ES-I3 (cell line): ENCODE measurements around the gene RPTOR.

ENCODE experiments used
- H3K36me3 ChIP-seq: 2 replicates; pipeline ENCODE4 v1.6.1; 2013; ENCODE audit warnings: mild to moderate bottlenecking, low read length, control low read depth, moderate library complexity; ENCODE audit not compliant: insufficient read depth
- H3K4me1 ChIP-seq: 2 replicates; pipeline ENCODE4 v1.6.1; 2013; ENCODE audit warnings: mild to moderate bottlenecking, control low read depth, low read length; ENCODE audit not compliant: insufficient read depth
- H3K9ac ChIP-seq: 2 replicates; pipeline ENCODE4 v1.6.1; 2013; ENCODE audit warnings: low read depth, mild to moderate bottlenecking, low read length, moderate library complexity
- H3K9me3 ChIP-seq: 2 replicates; pipeline ENCODE4 v1.6.1; 2013; ENCODE audit warnings: mild to moderate bottlenecking, low read length, moderate library complexity; ENCODE audit not compliant: control insufficient read depth, insufficient read depth

RPTOR gene

DNA sequence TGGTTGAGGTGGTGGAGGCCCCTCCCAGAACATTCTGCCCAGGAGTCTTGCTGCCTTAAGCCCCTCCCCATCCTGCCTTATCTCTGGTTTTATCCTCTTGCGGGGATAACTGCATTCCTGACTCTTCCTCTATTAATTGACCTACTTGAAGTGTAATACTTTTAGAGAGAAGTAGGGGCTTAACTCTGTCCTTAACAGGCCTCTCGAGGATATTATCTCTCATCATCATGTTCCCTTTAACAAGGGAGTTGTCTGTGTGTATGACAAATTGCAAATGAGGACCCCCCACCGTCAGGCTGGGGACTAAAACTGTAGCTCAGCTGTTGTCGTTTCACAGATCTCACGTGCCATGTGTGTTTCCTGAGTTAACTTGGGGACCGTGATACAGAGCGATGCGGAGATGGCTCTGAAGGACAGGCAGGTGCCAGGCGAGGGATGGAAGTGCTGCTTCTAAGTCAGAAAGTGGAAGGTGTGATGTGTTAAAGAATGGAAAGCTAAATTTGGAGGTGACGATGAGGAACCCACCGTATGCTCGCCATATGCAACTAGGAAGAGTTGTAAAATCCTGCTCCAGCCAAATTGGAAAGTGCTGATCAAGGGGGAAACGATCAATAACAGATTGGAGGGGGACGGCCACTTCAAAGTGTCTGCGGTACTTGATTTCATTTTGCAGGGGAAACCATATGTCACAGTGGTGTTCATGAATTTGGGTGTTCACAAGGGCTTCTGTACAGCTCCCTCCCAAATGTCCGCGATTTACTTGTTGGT, 106.3 kb downstream of the RPTOR start:
- Histone ChIP-seq H3K4me1 (peaks cover 8% of the 10 kb centered on the region; the same call in 1 of the 2 replicates), H3K9ac (no peak overlapping the region), H3K9me3 (no peaks in the 10 kb centered on the region), H3K36me3 (no peaks in the 10 kb centered on the region; the same call in 1 of the 2 replicates)

DNA sequence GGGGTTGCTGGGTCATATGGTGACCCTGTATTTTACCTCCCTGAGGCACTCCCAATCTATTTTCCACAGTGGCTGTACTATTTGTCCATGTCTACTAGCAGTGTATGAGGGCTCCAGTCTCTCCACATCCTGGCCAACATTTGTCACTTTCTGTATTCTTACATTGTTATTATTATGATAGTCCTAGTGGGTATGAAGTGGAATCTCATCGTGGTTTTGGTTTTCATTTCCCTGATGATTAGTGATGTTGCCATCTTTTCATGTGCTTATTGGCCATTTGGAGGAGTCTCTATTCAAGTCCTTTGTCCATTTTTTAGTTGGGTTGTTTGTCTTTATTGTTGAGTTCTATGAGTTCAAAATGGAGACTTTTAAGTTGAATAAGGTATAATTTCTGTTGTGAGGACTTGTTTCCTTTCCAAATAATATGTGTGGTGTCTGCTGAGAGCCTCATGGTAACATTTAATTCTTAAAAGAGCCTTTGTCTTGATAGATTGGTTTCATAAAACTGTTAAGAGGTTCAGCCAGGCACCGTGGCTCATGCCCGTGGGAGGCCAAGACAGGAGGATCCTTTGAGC, 108.2 kb downstream of the RPTOR start:
- no peaks in the 10 kb centered on the region for H3K9me3 ChIP-seq
- no peak overlapping the region for H3K9ac ChIP-seq
- H3K36me3 ChIP-seq, result no peaks in the 10 kb centered on the region; the same call in 1 of the 2 replicates
- H3K4me1 ChIP-seq, result peaks cover 14% of the 10 kb centered on the region; the same call in 1 of the 2 replicates

DNA sequence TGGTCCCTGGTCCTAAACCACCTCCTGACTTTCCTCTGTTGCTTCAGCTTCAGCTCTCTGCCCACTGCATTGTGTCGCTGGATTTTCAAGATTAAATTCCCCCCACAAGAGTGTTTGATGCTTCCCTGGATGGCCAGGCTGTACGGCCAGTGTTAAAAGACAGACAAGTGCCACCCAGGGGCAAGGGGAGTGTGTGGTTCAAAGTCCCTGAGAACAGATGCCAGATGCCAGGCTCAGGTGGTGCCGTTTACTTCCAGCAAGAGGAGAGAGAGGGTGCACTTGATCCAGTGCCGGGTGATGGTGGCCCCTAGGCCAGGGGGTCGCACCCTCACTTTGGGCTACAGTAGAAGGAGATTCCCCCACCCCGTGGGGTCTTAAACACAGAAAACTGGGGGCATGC, 109.2 kb downstream of the RPTOR start:
- Histone ChIP-seq H3K4me1 (peaks cover 14% of the 10 kb centered on the region; the same call in 1 of the 2 replicates), H3K36me3 (no peaks in the 10 kb centered on the region; the same call in 1 of the 2 replicates), H3K9ac (no peak overlapping the region), H3K9me3 (no peaks in the 10 kb centered on the region)

- H3K9ac ChIP-seq, result no peak overlapping the region
- peaks cover 9% of the 10 kb centered on the region; the same call in 1 of the 2 replicates for H3K4me1 ChIP-seq
- no peaks in the 10 kb centered on the region; the same call in 1 of the 2 replicates for H3K36me3 ChIP-seq
- H3K9me3 ChIP-seq, result no peaks in the 10 kb centered on the region
These were observed 111.0 kb downstream of the RPTOR start for GRCh38 chr17:80655608-80656007.

- H3K4me1 ChIP-seq, result peaks cover 9% of the 10 kb centered on the region; the same call in 1 of the 2 replicates
- H3K9ac ChIP-seq, result no peak overlapping the region
- no peaks in the 10 kb centered on the region for H3K9me3 ChIP-seq
- no peaks in the 10 kb centered on the region; the same call in 1 of the 2 replicates for H3K36me3 ChIP-seq
These were observed 112.0 kb downstream of the RPTOR start for GRCh38 chr17:80656590-80656989.

DNA sequence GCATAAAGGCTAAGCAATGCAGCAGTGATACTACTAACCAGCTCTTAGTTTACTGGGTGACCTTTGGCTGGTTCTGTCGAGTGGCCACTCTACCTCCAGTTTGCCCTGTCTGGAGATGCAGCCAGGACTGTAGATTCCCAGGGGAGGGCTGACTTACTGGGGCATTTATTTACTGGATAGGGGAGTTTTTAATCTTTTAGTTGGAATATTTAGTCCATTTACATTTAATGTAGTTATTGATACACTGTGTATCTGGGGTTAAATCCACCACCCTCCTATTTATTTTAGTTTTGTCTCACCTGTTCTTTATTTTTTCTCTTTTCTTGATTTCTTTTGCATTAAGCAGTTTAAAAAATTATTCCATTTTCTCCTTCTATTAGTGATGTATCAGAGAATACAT, 112.9 kb downstream of the RPTOR start:
- H3K4me1 ChIP-seq, result peaks cover 9% of the 10 kb centered on the region; the same call in 1 of the 2 replicates
- no peaks in the 10 kb centered on the region; the same call in 1 of the 2 replicates for H3K36me3 ChIP-seq
- H3K9me3 ChIP-seq, result no peaks in the 10 kb centered on the region
- no peak overlapping the region for H3K9ac ChIP-seq

DNA sequence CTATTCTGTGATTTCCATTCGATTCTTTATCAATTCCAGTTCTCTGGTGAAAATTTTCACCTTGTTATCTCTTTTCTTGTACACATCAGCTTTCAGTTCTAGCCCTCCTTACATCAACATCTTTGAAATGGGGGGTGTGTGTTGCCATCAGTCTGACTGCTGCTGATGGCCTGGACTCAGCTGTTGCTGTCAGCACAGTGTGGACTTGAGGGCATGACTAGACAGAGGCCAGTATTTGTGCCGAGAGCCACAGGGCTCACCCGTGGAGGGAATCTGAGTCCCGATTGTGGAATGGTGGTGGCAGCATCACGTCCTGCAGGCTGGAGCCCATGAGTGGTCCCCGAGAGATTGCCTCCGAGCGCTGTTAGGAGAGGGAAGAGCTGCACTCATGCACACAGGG, 114.2 kb downstream of the RPTOR start:
- Histone ChIP-seq H3K4me1 (peaks cover 14% of the 10 kb centered on the region; the same call in 1 of the 2 replicates), H3K36me3 (no peaks in the 10 kb centered on the region), H3K9ac (no peak overlapping the region), H3K9me3 (no peaks in the 10 kb centered on the region)

DNA sequence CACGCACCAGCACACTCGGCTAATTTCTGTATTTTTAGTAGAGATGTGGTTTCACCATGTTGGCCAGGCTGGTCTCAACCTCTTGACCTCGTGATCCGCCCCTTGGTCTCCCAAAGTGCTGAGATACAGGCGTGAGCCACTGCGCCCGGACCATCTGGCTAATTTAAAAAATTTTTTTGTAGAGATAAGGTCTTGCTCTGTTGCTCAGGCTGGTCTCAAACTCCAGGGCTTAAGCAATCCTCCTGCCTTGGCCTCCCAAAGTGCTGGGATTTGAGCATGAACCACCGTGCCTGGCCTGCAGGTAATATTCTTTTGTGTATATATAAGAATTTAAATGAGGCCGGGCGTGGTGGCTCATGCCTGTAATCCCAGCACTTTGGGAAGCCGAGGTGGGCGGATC, 115.0 kb downstream of the RPTOR start:
- Histone ChIP-seq H3K9me3 (no peaks in the 10 kb centered on the region), H3K9ac (no peak overlapping the region), H3K36me3 (no peaks in the 10 kb centered on the region), H3K4me1 (peaks cover 22% of the 10 kb centered on the region)

DNA sequence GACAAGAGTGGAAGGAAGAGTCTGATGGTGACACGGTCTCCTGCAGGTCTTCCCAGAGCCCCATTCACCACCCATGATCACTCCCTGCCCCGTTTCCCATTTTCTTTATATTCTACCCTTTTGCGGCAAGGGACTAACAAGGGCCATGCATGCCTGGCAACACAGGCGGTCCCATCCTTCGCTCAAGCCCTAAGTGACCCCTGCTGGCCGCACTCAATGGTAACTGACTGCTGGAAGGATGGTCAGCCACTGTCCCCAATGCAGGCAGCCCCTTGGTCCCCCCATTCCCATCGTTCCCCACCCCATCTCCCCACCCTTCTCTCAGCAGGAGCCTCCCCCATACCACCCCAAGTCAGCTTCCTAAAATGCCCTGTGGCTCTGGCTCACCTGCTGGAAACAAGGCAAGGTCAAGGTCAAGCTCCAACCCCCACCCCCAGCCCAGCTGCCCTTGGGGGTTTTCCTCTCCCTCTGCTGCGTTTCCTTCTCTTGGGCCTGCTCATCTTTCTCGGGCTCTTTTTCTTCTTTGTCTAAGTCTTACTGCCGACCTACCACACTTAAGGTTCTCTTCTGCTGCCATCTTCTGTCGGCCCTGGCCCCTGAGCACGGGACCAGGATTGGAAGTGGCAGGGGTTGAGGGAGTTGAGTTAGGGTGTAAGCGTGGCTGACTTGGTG, 116.0 kb downstream of the RPTOR start:
- Histone ChIP-seq H3K9me3 (no peaks in the 10 kb centered on the region), H3K36me3 (no peaks in the 10 kb centered on the region)

GRCh38 chr17:80662557-80662956, 117.9 kb downstream of the RPTOR start:
- Histone ChIP-seq H3K9ac (no peak overlapping the region), H3K9me3 (no peaks in the 10 kb centered on the region)

More for the DNA sequence above, 116.0 kb downstream of the RPTOR start:
- H3K4me1 ChIP-seq, result peaks cover 25% of the 10 kb centered on the region
- H3K9ac ChIP-seq, result no peak overlapping the region

DNA sequence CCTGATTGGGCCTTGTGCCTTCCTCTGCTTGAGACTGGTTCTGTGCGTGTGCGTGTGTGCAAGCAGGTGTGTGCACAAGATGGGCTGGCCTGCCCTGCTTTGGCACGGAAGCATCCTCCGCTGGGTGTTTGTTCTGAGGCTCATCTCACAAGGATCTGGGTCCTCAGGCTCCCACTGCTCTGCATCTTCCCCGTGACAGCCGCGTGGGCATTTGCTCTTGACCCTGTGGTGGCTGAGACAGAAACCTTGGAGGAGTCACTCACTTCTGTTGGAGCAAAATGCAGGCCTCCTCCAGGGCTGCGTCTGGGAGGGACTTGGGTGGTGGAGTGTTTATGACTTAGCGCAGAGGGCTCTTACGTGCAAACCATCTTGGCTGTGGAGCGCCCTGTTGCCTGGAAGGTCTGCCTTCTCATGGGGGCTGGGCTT, 119.2 kb downstream of the RPTOR start:
- H3K36me3 ChIP-seq, result no peaks in the 10 kb centered on the region
- peaks cover 19% of the 10 kb centered on the region for H3K4me1 ChIP-seq
- H3K9ac ChIP-seq, result no peak overlapping the region
- no peaks in the 10 kb centered on the region for H3K9me3 ChIP-seq

More at GRCh38 chr17:80662557-80662956, 117.9 kb downstream of the RPTOR start:
- Histone ChIP-seq H3K36me3 (no peaks in the 10 kb centered on the region), H3K4me1 (peaks cover 19% of the 10 kb centered on the region)

- Histone ChIP-seq H3K9me3 (no peaks in the 10 kb centered on the region), H3K4me1 (peaks cover 19% of the 10 kb centered on the region), H3K9ac (no peak overlapping the region), H3K36me3 (no peaks in the 10 kb centered on the region)
These were observed 119.7 kb downstream of the RPTOR start for GRCh38 chr17:80664217-80664790.

DNA sequence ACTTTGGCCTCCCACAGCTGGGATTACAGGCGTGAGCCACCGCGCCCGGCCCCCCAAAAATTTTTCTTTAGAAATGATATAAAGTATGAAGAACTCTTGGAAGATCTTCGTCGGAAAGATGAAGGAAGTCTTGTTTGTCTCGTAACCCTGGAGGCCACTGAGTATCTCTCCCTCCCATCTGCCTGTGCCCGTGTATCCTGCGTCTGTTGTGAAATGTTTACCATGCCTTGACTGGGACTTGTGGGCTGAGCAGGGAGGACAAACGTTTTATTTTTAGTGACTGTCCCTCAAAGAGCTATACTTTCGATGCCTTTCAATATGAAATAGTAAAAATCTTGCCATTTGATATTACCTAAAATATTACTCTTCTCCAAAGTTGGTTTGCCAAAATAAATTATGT, 121.2 kb downstream of the RPTOR start:
- Histone ChIP-seq H3K36me3 (no peaks in the 10 kb centered on the region), H3K4me1 (peaks cover 16% of the 10 kb centered on the region), H3K9ac (no peak overlapping the region), H3K9me3 (no peaks in the 10 kb centered on the region)

- no peaks in the 10 kb centered on the region for H3K9me3 ChIP-seq
- H3K9ac ChIP-seq, result no peak overlapping the region
- no peaks in the 10 kb centered on the region for H3K36me3 ChIP-seq
- peaks cover 16% of the 10 kb centered on the region for H3K4me1 ChIP-seq
These were observed 122.2 kb downstream of the RPTOR start for GRCh38 chr17:80666867-80667266.
